ENCODE data around the gene PLCL1. TPM values are rescaled to one million over a fixed set of nuclear protein-coding genes. Genes with fewer than 3 reads are reported as not detected.
A peak's percentile ranks its signal among the peaks of the same experiment; 100 is the strongest.

PLCL1 gene
- total RNA-seq, 4 donors from 2014 or later: 5.4 to 21.8 (median 10.2) TPM

GRCh38 chr2:197911667-197912066 is 107.3 kb downstream of the PLCL1 start:
- DNase-seq (ENCODE audit: low spot score) (no peak), ATAC-seq (ENCODE audit: low FRiP score) (no peak)
- TF ChIP-seq CTCF (IDR thresholded peaks at IDR 0.05): no peak

DNA sequence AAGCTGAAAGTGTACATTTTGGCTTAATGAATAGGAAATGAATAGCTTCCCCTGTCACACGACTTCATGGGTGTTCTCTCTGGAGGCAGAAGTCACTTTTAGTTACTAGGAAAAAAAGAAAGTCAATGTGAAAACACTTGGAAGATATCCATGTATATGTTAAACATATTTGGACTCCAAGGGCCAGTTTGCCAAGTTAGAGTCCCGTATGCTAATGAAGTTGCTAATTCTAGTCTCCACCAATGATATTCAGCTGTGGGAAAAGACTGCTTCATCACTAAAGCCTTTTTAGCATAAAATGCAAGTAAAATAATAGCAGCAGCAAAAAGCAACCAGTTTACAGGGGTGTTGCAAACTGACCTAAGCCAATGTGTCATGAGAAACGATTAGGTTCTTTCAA is 108.7 kb downstream of the PLCL1 start:
- no peak for ATAC-seq (ENCODE audit: low FRiP score)
- TF ChIP-seq CTCF (IDR thresholded peaks at IDR 0.05): no peak
- DNase-seq (ENCODE audit: low spot score): no peak

DNA sequence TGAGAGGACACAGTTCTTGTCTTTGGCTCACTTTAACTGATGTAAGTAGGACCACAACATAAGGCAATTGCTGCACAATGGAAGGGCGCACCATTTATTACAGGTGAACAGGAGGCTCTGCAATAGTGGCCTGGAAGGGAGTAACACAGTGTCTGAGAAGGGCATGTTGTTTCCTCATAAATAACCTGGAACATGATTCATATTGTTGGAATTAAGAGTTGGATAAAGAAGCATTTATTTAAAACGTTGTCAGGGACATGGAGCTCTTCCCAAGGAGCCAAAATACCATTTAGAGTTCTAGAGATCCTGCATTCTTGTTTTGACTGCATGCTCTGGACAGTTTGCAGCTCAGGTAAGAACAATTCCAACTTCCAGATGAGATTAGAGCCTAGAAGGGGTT is 110.4 kb downstream of the PLCL1 start:
- ATAC-seq (ENCODE audit: low FRiP score) (peak; percentile 53), DNase-seq (ENCODE audit: low spot score) (no peak)
- no peak for TF ChIP-seq CTCF (IDR thresholded peaks at IDR 0.05)

DNA sequence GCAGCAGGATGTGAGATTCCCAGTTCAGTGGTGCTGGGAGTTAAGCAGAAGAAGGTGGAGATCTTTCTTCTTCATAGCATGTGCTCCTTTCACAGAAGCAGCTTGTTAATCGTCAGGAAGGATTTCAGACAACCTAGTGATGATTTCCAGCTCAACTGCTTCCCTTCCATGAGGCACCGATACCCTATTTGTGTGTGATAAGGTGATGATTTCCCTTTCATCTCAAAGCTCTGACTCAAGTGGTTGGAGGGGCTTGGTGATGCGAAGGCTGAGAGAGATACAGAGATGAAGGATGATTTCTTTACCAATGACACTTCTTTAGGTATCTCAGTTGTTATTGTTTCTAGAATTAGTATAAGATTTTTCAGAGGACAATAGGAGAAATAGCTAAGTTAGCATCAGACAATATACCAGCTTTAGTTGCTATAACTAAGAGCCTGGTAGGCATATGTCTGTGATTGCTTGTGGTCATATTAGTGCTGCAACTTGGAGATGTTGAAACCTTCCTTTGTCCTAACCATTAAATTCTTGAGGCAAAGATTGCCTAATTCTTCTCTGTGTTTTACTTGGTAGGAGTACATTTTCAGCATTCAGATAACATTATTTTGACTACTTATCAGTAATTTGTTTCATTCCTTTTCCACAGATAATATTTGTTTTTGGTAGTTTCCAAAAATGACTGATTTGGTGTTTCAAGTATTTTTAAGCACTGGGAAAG is 111.3 kb downstream of the PLCL1 start:
- TF ChIP-seq CTCF (IDR thresholded peaks at IDR 0.05): no peak
- DNase-seq (ENCODE audit: low spot score) (no peak), ATAC-seq (ENCODE audit: low FRiP score) (peak; percentile 80)

GRCh38 chr2:197919487-197919886 is 115.1 kb downstream of the PLCL1 start:
- no peak for DNase-seq (ENCODE audit: low spot score)

GRCh38 chr2:197920088-197920487 is 115.7 kb downstream of the PLCL1 start:
- no peak for ATAC-seq (ENCODE audit: low FRiP score)
- DNase-seq (ENCODE audit: low spot score): no peak
- TF ChIP-seq CTCF (IDR thresholded peaks at IDR 0.05): no peak

More at GRCh38 chr2:197919487-197919886, 115.1 kb downstream of the PLCL1 start:
- no peak for ATAC-seq (ENCODE audit: low FRiP score)
- no peak for TF ChIP-seq CTCF (IDR thresholded peaks at IDR 0.05)

- TF ChIP-seq CTCF (IDR thresholded peaks at IDR 0.05): no peak
- no peak for ATAC-seq (ENCODE audit: low FRiP score)
- no peak for DNase-seq (ENCODE audit: low spot score)
Observed at GRCh38 chr2:197920592-197921201, 116.3 kb downstream of the PLCL1 start.
